ENCODE results near the gene EFL1. TPM values are rescaled to one million over a fixed set of nuclear protein-coding genes. Genes with fewer than 3 reads are reported as not detected.

EFL1 gene
- total and polyA plus RNA-seq, 10 of the 15 experiments (the other 5 are each of a cell fraction or from before 2014, with no cell fraction given) = 6.2 to 42.3 (median 24.7) TPM

- no peak overlapping the region; the same call in 1 of the 2 replicates for H3K4me3 ChIP-seq
- no peaks in the 10 kb centered on the region for H3K4me1 ChIP-seq (ENCODE audit: control insufficient read depth, insufficient read depth, low read length)
- ChIA-PET RAD21 (ENCODE audit: unreplicated experiment) (no interaction called here), CTCF (no interaction called here), SMC1A (ENCODE audit: uncharacterized antibody, unreplicated experiment) (no interaction called here), POLR2A (no interaction called here)
- intact Hi-C loops (cut with micrococcal nuclease; ENCODE audit: unreplicated experiment) (no loop called here), in situ Hi-C loops (cut with MboI) (no loop called here)
- no peaks in the 10 kb centered on the region for H3K79me2 ChIP-seq (ENCODE audit: control insufficient read depth, insufficient read depth, low read length)
- no peaks in the 10 kb centered on the region for H3K9me3 ChIP-seq (replicated peaks; ENCODE audit: control insufficient read depth, insufficient read depth, low read length)
- no peaks in the 10 kb centered on the region for H3K27me3 ChIP-seq (replicated peaks in 1 of 2; ENCODE audit: control insufficient read depth in 2 of 2, insufficient read depth in 2 of 2, low read length in 1 of 2)
- no peak overlapping the region for H3K27ac ChIP-seq (ENCODE audit: control insufficient read depth, insufficient read depth)
- no peak overlapping the region for H3K9ac ChIP-seq (ENCODE audit: control insufficient read depth, insufficient read depth, low read length)
- H2AFZ ChIP-seq (ENCODE audit: control insufficient read depth, low read depth, low read length) = no peak overlapping the region; the same call in 1 of the 2 replicates
- no peaks in the 10 kb centered on the region for H4K20me1 ChIP-seq (ENCODE audit: control insufficient read depth, insufficient read depth)
- peak overlapping the region; percentile 59 for H3K4me2 ChIP-seq (ENCODE audit: control insufficient read depth, insufficient read depth)
- TF ChIP-seq KLF5 (IDR thresholded peaks at IDR 0.05; ENCODE audit: partially characterized antibody) (no peak), ZBTB11 (CRISPR knock-in tag; IDR thresholded peaks at IDR 0.05) (no peak), PML (IDR thresholded peaks at IDR 0.05; ENCODE audit: low read length) (no peak), BHLHE40 (IDR thresholded peaks at IDR 0.05; ENCODE audit: borderline replicate concordance in 1 of 2, low read depth in 2 of 2, low read length in 1 of 2) (no peak), ATF7 (IDR thresholded peaks at IDR 0.05; ENCODE audit: low read depth) (no peak), POU2F2 (IDR thresholded peaks at IDR 0.05; ENCODE audit: borderline replicate concordance, low read depth, low read length) (no peak), MTA3 (IDR thresholded peaks at IDR 0.05; ENCODE audit: borderline replicate concordance, low read length) (no peak), CEBPB (IDR thresholded peaks at IDR 0.05; ENCODE audit: borderline replicate concordance in 1 of 2, low read depth in 2 of 2, low read length in 2 of 2) (no peak), SMAD1 (IDR thresholded peaks at IDR 0.05; ENCODE audit: low read depth, partially characterized antibody) (no peak), EP300 (IDR thresholded peaks at IDR 0.05; ENCODE audit: borderline replicate concordance in 1 of 2, control insufficient read depth in 1 of 2, low read depth in 2 of 2, low read length in 2 of 2) (no peak), PKNOX1 (IDR thresholded peaks at IDR 0.05) (no peak), NKRF (conservative IDR thresholded peaks at IDR 0.05) (no peak)
- BruUV-seq (replicated peaks) = no TSS peak
- no peaks in the 10 kb centered on the region for H3K36me3 ChIP-seq (ENCODE audit: control insufficient read depth in 2 of 2, insufficient read depth in 2 of 2, low read length in 1 of 2)
- ATAC-seq (no peak), FAIRE-seq (no peak), DNase-seq (ENCODE audit: low read depth, low spot score) (no peak)
- WGBS (ENCODE audit: insufficient coverage, insufficient replicate concordance, low lambda C conversion rate, missing lambda C conversion rate) = 73% methylated on average over 13 of the region's 13 CpGs
Measured at GRCh38 chr15:82298032-82298431, 35.5 kb upstream of the EFL1 start.

Measured in GM12878 (cell line).